Psoas muscle (tissue), 8 donors: Measurements from ENCODE around the gene RINL. TPM values are rescaled to one million over a fixed set of nuclear protein-coding genes. Genes with fewer than 3 reads are reported as not detected.
A peak's percentile ranks its signal among the peaks of the same experiment; 100 is the strongest.
"Not testable (repeated sequence)": the region's sequence is repeated elsewhere in the genome, so short reads cannot be mapped to it uniquely, and the experiment has no call there.

ENCODE experiments used
- ATAC-seq, 4 donors: fragments of 200-7000 bp; cut with Tn5 transposase; one replicate each; pipeline ENCODE4 v1.9.1; 2020; ENCODE audit warnings: moderate library complexity in 3 of 4, mild to moderate bottlenecking in 2 of 4
- DNase-seq, 2 donors: peaks; one replicate each; pipeline ENCODE4 v3.0.0-alpha.2; 2020
- H3K27ac ChIP-seq: fragments of 200-600 bp; one replicate; pipeline ENCODE4 v1.8.0; 2022
- H3K27me3 ChIP-seq, 3 donors: fragments of 200-600 bp in 1 of 3; one replicate each; pipeline versions ENCODE4 v1.6.1 to v1.8.0; 2013 to 2022; ENCODE audit warnings: low read length in 2 of 3, mild to moderate bottlenecking in 2 of 3, moderate library complexity in 1 of 3; ENCODE audit not compliant: insufficient read depth in 3 of 3
- H3K36me3 ChIP-seq, 2 donors: fragments of 200-600 bp in 1 of 2; one replicate each; pipeline versions ENCODE4 v1.6.1 to v1.8.0; 2013 to 2022; ENCODE audit warnings: low read depth in 1 of 2, mild to moderate bottlenecking in 1 of 2, moderate library complexity in 1 of 2; ENCODE audit not compliant: insufficient read depth in 1 of 2
- H3K4me1 ChIP-seq: fragments of 200-600 bp; one replicate; pipeline ENCODE4 v1.8.0; 2022
- H3K4me3 ChIP-seq: fragments of 200-600 bp; one replicate; pipeline ENCODE4 v1.8.0; 2022; ENCODE audit warnings: mild to moderate bottlenecking
- H3K9me3 ChIP-seq: fragments of 200-600 bp; one replicate; pipeline ENCODE4 v1.8.0; 2022
- CTCF ChIP-seq: fragments of 200-600 bp; IDR thresholded peaks from one replicate; pipeline ENCODE4 v1.8.0; 2022; ENCODE audit warnings: antibody characterized with exemption
- WGBS, 3 donors: extraction: QIAGEN DNeasy Blood & Tissue Kit; methylation state at CpG; one replicate each; pipeline versions ENCODE4 v1.1.6 to v1.1.7; 2013; 5-methylcytosine and 5-hydroxymethylcytosine counted together
- intact Hi-C, 2 donors: fragments of 100-400 bp; cut with DNase I; formaldehyde crosslinking; loops; one replicate each; pipeline versions ENCODE4 v1.11.0 to v1.14.2; 2022
- polyA plus RNA-seq, 3 donors: library from polyadenylated mRNA; stranded (reverse); fragments of 200-250 nt; gene quantifications; one replicate each; pipeline ENCODE4 v1.2.3, GENCODE V29; 2013
- total RNA-seq, 4 donors: library from RNA; stranded (reverse); fragmentation: NEBNext Ultra II Directional in 2 of 4; extraction: Animal tissue kit (Norgen Biotek cat#: 25700) in 2 of 4; gene quantifications; one replicate each; pipeline versions ENCODE4 v1.2.1 to v1.2.4, GENCODE V29; 2021 to 2023
- donor health status: healthy with polysubstance abuse.
- donor health status: DM: no; HTN: no; CAD: no; lungs with moderate emphysema.
- donor health status: Bipolar disorder and iron deficiency.
- donor health status: healthy.
- donor health status: DM: yes; HTN: yes; CAD: no.
- donor health status: DM: no; HTN: no; CAD: no.
- donor health status: DM: no; HTN: no; CAD: no.
- donor health status: DM: yes; HTN: yes; CAD: no.

The RINL gene
- total and polyA plus RNA-seq, 7 donors = 1.5 to 4.8 (median 2.2) TPM

- intact Hi-C loops = no loop called here
- DNase-seq = no peak
- H3K4me1 ChIP-seq = peaks cover 41% of the 10 kb centered on the region
- H3K36me3 ChIP-seq = peaks cover 0 to 59% of the 10 kb centered on the region in 2 donors
- ATAC-seq = peak in 1 of 4 donors; percentile 5
- H3K4me3 ChIP-seq = no peak overlapping the region
- no peak overlapping the region for H3K27ac ChIP-seq
- TF ChIP-seq CTCF = no peak
- WGBS, 3 donors = 56 to 77% (median 65%) methylated on average over 17 of the region's 17 CpGs
- H3K9me3 ChIP-seq = no peaks in the 10 kb centered on the region
- no peaks in the 10 kb centered on the region for H3K27me3 ChIP-seq
Observed at GRCh38 chr19:38888876-38889275, 10.8 kb upstream of the RINL start.

GRCh38 chr19:38884691-38885090, 6.6 kb upstream of the RINL start:
- Histone ChIP-seq H3K27ac (peak overlapping the region; percentile 73), H3K4me1 (peaks cover 10% of the 10 kb centered on the region), H3K36me3 (peaks cover 0 to 70% of the 10 kb centered on the region in 2 donors)
- DNase-seq, intact Hi-C loops, H3K27me3 ChIP-seq, H3K4me3 ChIP-seq, H3K9me3 ChIP-seq, ATAC-seq: not testable (repeated sequence)
- WGBS, 3 donors = 90 to 96% (median 94%) methylated on average over 3 of the region's 3 CpGs

GRCh38 chr19:38883286-38883685, 5.2 kb upstream of the RINL start:
- H3K9me3 ChIP-seq = no peaks in the 10 kb centered on the region
- H3K36me3 ChIP-seq = peaks cover 0 to 68% of the 10 kb centered on the region in 2 donors
- no peak overlapping the region for H3K27ac ChIP-seq
- ATAC-seq (no peak), DNase-seq (no peak)
- no peak for TF ChIP-seq CTCF
- no peaks in the 10 kb centered on the region for H3K27me3 ChIP-seq
- no peak overlapping the region for H3K4me3 ChIP-seq
- peaks cover 10% of the 10 kb centered on the region for H3K4me1 ChIP-seq
- intact Hi-C loops = no loop called here
- WGBS, 3 donors = 91 to 95% (median 91%) methylated on average over 9 of the region's 9 CpGs

- 93 to 94% (median 93%) methylated on average over 19 of the region's 19 CpGs for WGBS, 3 donors
- DNase-seq = peak in 1 of 2 donors; percentile 44
- no peaks in the 10 kb centered on the region for H3K27me3 ChIP-seq
- H3K9me3 ChIP-seq = no peaks in the 10 kb centered on the region
- no peak for TF ChIP-seq CTCF
- intact Hi-C loops = no loop called here
- peaks cover 6% of the 10 kb centered on the region for H3K4me1 ChIP-seq
- ATAC-seq = no peak
- no peak overlapping the region for H3K27ac ChIP-seq
- H3K36me3 ChIP-seq = peaks cover 0 to 52% of the 10 kb centered on the region in 2 donors
- no peak overlapping the region for H3K4me3 ChIP-seq
Observed at GRCh38 chr19:38880882-38881609, 3.0 kb upstream of the RINL start.

GRCh38 chr19:38880076-38880881, 2.2 kb upstream of the RINL start:
- H3K27ac ChIP-seq = no peak overlapping the region
- no peaks in the 10 kb centered on the region for H3K27me3 ChIP-seq
- peak in 1 of 2 donors; percentile 23 for DNase-seq
- intact Hi-C loops = no loop called here
- no peak overlapping the region for H3K4me3 ChIP-seq
- TF ChIP-seq CTCF = no peak
- H3K4me1 ChIP-seq = no peaks in the 10 kb centered on the region
- WGBS, 3 donors = 91 to 94% (median 92%) methylated on average over 19 of the region's 19 CpGs
- H3K9me3 ChIP-seq = no peaks in the 10 kb centered on the region
- H3K36me3 ChIP-seq = peaks cover 0 to 52% of the 10 kb centered on the region in 2 donors
- no peak for ATAC-seq
